Measurements from ENCODE around the gene ZBTB18. TPM values are rescaled to one million over a fixed set of nuclear protein-coding genes. Genes with fewer than 3 reads are reported as not detected.
"Not testable (repeated sequence)": the region's sequence is repeated elsewhere in the genome, so short reads cannot be mapped to it uniquely, and the experiment has no call there.

ZBTB18 gene
- total and polyA plus RNA-seq, 7 donors: 7.4 to 19.7 (median 15.3) TPM

DNA sequence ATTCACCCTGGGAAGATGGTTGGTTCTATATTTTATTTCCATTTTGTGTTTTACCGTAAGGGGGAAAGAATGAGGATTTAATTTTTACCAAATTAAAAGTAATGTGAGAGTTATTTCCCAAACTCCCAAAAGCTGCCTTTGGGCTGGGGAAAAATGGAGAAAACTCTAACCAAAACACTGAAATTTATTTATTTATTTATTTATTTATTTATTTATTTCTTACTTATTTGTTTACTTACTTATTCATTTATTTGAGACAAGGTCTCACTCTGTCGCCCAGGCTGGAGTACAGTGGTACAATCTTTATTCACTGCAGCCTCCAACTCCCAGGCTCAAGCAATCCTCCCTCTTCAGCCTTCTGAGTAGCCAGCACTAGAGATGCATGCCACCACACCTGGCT, 38.0 kb upstream of the ZBTB18 start:
- Histone ChIP-seq H3K27me3 (no peaks in the 10 kb centered on the region), H3K36me3 (no peaks in the 10 kb centered on the region), H3K27ac (no peak overlapping the region), H3K4me1 (peaks cover 0 to 9% (median 2%) of the 10 kb centered on the region in 4 donors), H3K4me3 (no peak overlapping the region), H3K9me3 (no peaks in the 10 kb centered on the region)
- DNase-seq: no peak
- intact Hi-C loops (cut with DNase I): no loop called here
- 90 to 94% methylated on average over 2 of the region's 2 CpGs for WGBS, 2 donors
- TF ChIP-seq EP300 (IDR thresholded peaks at IDR 0.05): no peak
- TF ChIP-seq, protein P1, sequence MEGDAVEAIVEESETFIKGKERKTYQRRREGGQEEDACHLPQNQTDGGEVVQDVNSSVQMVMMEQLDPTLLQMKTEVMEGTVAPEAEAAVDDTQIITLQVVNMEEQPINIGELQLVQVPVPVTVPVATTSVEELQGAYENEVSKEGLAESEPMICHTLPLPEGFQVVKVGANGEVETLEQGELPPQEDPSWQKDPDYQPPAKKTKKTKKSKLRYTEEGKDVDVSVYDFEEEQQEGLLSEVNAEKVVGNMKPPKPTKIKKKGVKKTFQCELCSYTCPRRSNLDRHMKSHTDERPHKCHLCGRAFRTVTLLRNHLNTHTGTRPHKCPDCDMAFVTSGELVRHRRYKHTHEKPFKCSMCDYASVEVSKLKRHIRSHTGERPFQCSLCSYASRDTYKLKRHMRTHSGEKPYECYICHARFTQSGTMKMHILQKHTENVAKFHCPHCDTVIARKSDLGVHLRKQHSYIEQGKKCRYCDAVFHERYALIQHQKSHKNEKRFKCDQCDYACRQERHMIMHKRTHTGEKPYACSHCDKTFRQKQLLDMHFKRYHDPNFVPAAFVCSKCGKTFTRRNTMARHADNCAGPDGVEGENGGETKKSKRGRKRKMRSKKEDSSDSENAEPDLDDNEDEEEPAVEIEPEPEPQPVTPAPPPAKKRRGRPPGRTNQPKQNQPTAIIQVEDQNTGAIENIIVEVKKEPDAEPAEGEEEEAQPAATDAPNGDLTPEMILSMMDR (IDR thresholded peaks at IDR 0.05): no peak
- no peak for TF ChIP-seq POLR2A (IDR thresholded peaks at IDR 0.05)
- no peak for TF ChIP-seq POLR2AphosphoS5 (IDR thresholded peaks at IDR 0.05)

DNA sequence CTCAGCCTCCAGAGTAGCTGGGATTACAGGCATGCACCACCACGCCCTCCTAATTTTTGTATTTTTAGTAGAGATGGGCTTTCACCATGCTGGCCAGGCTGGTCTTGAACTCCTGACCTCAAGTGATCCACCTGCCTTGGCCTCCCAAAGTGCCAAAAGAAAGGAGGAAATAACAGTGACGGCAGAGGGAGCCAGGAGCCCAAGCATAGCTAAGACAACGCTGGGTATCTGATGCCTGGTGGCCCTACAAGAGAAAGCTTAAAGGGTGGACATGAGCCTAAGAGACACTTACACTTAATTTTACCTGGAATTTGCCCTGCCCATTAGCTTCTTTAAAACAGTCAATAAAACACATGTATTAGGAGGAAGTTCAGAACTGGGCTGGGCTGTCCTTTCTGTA, 36.2 kb upstream of the ZBTB18 start:
- intact Hi-C loops (cut with DNase I); DNase-seq; H3K36me3 ChIP-seq; H3K4me3 ChIP-seq; H3K27ac ChIP-seq; H3K9me3 ChIP-seq; H3K4me1 ChIP-seq; H3K27me3 ChIP-seq: not testable (repeated sequence)
- WGBS, 2 donors: 33 to 53% methylated on average over 3 of the region's 3 CpGs

DNA sequence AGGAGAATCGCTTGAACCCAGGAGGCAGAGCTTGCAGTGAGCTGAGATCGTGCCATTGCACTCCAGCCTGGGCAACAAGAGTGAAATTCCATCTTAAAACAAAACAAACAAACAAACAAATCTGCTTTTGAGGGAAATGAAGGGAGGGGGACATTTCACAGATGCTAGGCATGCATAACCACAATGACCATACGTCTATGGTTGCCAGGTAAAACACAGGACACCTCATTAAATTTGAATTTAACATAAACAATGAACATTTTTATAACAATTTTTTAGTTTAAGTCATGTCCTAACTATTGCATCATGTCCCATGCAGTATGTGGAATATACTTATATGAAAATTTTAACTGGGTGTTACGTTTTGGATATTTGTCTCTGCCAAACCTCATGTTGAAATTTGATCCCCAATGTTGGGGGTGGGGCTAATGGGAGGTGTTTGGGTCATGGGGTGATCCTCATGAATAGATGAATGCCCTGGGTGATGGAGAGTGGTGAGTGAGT, 31.0 kb upstream of the ZBTB18 start:
- no peak for DNase-seq
- TF ChIP-seq, protein P1 (IDR thresholded peaks at IDR 0.05): no peak
- H3K9me3 ChIP-seq: no peaks in the 10 kb centered on the region
- no peaks in the 10 kb centered on the region for H3K4me1 ChIP-seq
- no peak overlapping the region for H3K4me3 ChIP-seq
- 75 to 89% methylated on average over 4 of the region's 4 CpGs for WGBS, 2 donors
- H3K36me3 ChIP-seq: no peaks in the 10 kb centered on the region
- H3K27ac ChIP-seq: no peak overlapping the region
- intact Hi-C loops (cut with DNase I): no loop called here
- H3K27me3 ChIP-seq: no peaks in the 10 kb centered on the region

DNA sequence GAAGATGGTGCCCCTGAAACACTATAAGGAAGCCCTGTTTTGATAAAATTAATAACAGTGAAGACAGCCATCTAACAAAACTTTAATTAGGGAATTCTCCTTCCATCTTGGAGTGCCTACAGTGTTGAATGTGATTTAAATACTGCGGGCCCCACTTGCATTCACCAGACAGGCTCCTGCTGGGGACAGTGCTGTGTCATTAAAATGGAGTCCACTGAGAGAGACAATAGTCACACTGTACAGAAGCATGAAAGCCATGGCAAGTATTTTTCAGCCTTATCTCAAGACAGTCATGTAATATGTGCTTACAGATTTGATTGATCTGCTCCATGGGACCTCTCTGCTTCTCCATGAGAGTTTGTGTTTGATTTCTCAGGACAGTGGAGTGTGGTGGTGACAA, 29.7 kb upstream of the ZBTB18 start:
- Histone ChIP-seq H3K27me3 (no peaks in the 10 kb centered on the region), H3K4me3 (no peak overlapping the region), H3K36me3 (no peaks in the 10 kb centered on the region), H3K4me1 (no peaks in the 10 kb centered on the region), H3K9me3 (no peaks in the 10 kb centered on the region), H3K27ac (no peak overlapping the region)
- WGBS, 2 donors: 95 to 98% methylated on average over 1 of the region's 1 CpG
- intact Hi-C loops (cut with DNase I): no loop called here
- DNase-seq: no peak
- no peak for TF ChIP-seq POLR2A (IDR thresholded peaks at IDR 0.05)
- TF ChIP-seq POLR2AphosphoS5 (IDR thresholded peaks at IDR 0.05): no peak
- TF ChIP-seq, protein P1 (IDR thresholded peaks at IDR 0.05): no peak
- TF ChIP-seq EP300 (IDR thresholded peaks at IDR 0.05): no peak

DNA sequence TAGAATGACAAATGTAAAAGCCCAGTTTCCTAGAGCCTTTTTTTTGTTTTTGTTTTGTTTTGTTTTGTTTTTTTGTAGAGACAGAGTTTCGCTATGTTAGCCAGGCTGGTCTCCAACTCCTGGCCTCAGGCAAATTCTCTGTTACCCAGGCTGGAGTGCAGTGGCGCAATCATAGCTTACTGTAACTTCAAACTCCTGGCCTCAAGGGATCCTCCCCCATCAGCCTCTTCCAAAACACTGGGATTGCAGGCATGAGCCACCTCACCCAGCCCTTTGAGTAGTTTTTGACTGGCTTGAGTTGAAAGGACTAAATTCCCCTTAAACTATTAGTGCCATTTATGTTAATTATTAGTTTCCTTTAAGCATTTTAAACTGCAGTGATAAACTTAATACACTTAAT, 28.8 kb upstream of the ZBTB18 start:
- no peaks in the 10 kb centered on the region for H3K4me1 ChIP-seq
- intact Hi-C loops (cut with DNase I): no loop called here
- H3K36me3 ChIP-seq: no peaks in the 10 kb centered on the region
- WGBS, 2 donors: 91 to 95% methylated on average over 2 of the region's 2 CpGs
- H3K4me3 ChIP-seq: no peak overlapping the region
- H3K9me3 ChIP-seq: no peaks in the 10 kb centered on the region
- H3K27me3 ChIP-seq: no peaks in the 10 kb centered on the region
- TF ChIP-seq EP300 (IDR thresholded peaks at IDR 0.05) (no peak), POLR2A (IDR thresholded peaks at IDR 0.05) (no peak), POLR2AphosphoS5 (IDR thresholded peaks at IDR 0.05) (no peak)
- TF ChIP-seq, protein P1 (IDR thresholded peaks at IDR 0.05): no peak
- H3K27ac ChIP-seq: no peak overlapping the region
- DNase-seq: no peak

Data from sigmoid colon (tissue), 7 donors.